Epithelial cell of proximal tubule (primary cell): Measurements from ENCODE around the gene SH3TC2. TPM values are rescaled to one million over a fixed set of nuclear protein-coding genes. Genes with fewer than 3 reads are reported as not detected.

ENCODE experiments used
- DNase-seq: peaks from one replicate; pipeline ENCODE4 v3.0.0-alpha.2; 2011; ENCODE audit warnings: low read depth
- H3K4me3 ChIP-seq: 2 replicates; pipeline ENCODE4 v1.5.1; 2011; ENCODE audit warnings: low read depth, mild to moderate bottlenecking, low read length
- total RNA-seq: library from RNA; depleted of rRNA; stranded (reverse); fragments of >200 nt; gene quantifications from 2 replicates; pipeline ENCODE4 v1.2.3, GENCODE V29; 2015
- TF ChIP-seq, protein P1 (sequence below): conservative IDR thresholded peaks from 2 replicates; pipeline ENCODE4 v1.5.1; 2012; ENCODE audit warnings: low read depth, mild to moderate bottlenecking, low read length

The SH3TC2 gene
- total RNA-seq, 1 donor from 2014 or later = 2.7 TPM

DNA sequence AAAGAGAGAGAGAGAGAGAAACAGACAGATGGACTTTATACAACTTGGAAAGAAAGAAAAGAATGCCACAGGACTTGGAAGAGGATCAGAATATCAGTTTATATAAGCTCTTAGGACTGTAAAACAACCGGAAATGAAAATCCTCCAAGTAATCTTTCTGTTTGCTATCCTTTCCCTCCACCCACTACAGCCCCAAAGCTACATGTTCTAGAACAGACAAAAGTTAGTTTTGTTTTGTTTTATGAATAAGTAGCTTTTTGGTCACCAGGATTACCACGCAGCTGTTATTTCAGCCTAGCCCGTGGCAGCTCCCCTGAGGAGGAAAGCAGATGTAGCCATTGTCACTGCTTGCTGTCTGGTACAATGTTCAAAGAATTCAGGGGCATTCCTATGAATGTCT is 66.6 kb downstream of the SH3TC2 start:
- TF ChIP-seq, protein P1, sequence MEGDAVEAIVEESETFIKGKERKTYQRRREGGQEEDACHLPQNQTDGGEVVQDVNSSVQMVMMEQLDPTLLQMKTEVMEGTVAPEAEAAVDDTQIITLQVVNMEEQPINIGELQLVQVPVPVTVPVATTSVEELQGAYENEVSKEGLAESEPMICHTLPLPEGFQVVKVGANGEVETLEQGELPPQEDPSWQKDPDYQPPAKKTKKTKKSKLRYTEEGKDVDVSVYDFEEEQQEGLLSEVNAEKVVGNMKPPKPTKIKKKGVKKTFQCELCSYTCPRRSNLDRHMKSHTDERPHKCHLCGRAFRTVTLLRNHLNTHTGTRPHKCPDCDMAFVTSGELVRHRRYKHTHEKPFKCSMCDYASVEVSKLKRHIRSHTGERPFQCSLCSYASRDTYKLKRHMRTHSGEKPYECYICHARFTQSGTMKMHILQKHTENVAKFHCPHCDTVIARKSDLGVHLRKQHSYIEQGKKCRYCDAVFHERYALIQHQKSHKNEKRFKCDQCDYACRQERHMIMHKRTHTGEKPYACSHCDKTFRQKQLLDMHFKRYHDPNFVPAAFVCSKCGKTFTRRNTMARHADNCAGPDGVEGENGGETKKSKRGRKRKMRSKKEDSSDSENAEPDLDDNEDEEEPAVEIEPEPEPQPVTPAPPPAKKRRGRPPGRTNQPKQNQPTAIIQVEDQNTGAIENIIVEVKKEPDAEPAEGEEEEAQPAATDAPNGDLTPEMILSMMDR = no peak
- DNase-seq = no peak
- H3K4me3 ChIP-seq = no peak overlapping the region

DNA sequence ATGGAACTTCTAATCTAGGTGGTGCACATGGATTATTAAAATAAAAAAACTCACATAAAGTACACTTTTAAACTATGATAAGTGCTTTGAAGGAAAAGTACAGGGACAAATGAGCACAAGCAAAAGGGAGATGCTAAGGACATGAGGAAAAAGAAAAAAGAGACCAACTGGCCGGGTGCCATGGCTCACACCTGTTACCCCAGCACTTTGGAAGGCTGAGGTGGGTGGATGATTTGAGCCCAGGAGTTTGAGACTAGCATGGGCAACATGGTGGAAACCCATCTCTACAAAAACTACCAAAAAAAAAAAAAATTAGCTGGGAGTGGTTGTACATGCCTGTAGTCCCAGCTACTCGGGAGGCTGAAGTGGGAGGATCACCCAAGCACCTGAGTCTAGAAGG is 67.1 kb downstream of the SH3TC2 start:
- no peak for DNase-seq
- no peak overlapping the region for H3K4me3 ChIP-seq
- TF ChIP-seq, protein P1 = no peak

DNA sequence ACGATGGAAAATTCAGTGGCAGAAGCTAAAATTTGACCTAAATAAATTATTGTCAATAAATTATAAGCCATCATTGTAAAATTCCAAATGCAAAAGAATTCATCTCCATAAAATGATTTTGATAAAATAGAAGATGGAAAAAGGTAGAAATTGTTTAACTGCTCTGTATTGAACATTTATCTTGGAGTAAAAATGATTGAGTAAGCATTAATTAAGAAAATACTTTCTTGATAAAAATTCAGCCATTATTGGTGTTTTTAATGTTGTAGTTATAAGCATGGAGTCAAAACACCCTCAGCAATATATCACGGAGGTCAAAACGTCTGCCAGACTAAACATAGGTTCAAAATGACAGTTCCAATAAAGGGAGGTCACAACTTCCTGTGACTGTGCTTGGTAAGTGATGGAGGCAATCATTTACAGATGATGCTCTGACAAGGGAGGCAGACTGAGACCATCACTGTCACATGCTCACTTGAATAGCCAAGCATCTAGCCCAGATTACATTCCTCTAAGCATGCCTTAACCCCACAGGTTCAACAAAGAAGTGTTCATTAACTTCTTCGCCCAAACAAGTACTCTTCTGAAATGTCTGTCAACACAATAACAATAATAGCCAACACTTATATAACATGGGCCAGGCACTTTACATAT is 69.5 kb downstream of the SH3TC2 start:
- TF ChIP-seq, protein P1 = no peak
- peak; percentile 80 for DNase-seq
- H3K4me3 ChIP-seq = no peak overlapping the region

DNA sequence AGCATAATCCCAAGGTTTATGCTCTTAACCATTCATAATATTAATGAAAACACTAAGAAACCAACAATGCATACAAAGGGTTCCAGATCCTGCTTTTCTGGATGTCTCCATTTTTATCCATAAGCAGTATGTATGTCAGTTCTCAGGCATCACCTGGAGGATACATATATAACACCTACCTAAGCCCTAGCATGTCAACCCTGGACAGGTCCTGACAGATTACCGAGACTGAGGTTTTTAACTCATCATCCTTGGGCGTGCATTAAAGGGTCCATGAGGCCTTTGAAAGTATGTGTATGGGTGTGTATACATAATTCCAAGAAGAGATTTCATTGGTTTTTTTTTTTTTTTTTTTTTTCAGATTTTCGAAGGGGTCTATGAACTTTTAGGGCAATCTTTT is 70.6 kb downstream of the SH3TC2 start:
- no peak overlapping the region for H3K4me3 ChIP-seq
- DNase-seq = no peak
- TF ChIP-seq, protein P1 = no peak

DNA sequence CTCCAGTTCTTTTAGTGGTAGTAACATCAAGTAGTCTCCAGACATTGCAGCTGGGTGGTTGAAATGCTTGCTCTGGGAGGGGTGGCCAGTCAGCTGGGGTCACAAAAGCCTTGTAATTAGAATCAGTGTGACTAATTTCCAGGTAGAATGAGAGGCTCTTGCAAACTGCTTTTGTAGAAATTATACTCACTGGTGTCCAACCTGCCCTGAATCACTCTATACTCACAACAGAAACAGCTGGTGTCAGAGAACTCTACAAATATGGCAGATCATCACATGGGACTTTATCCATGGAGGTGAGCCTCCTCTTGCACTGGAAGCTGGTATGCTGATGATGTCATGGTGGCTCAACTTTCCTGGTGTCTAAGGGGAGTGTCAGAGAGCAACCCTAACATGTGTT is 71.3 kb downstream of the SH3TC2 start:
- TF ChIP-seq, protein P1 = no peak
- DNase-seq = no peak
- no peak overlapping the region for H3K4me3 ChIP-seq

DNA sequence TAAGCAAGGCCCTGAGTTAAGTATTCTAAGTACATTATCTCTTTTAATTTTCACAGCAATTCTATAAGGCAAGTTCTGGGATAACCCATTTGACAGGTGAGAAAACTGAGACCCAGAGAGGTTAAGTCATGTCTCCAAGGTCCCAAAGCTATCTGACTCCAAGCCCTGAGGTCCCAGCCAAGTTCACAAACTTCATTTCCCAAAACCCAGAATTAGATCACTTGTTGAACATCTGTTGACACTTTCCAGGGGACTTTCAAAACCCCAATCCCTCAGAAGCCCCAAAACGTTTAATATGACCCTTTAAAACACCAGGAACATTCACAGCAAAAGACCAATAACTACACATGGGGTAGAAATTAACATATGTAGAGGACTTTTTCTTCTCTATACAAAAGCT is 72.0 kb downstream of the SH3TC2 start:
- no peak overlapping the region for H3K4me3 ChIP-seq
- TF ChIP-seq, protein P1 = no peak
- DNase-seq = no peak

DNA sequence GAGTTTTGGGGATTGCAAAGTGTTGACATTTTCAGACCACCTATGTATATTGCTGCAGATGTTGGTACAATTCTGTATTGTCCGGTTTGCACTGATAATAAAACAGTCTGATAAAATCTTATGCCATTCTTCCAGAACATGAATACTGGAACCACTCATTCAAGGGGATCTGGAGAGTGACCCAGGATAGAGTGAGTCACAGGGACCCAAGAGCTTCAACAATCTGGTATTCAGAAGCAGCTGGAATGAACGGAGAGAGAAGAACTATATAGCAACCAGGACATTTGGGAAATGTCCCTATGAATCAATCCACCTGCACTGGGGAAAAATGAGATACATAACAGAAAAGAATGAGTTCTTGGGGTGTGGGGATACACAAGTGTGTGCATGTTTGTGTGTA is 73.3 kb downstream of the SH3TC2 start:
- TF ChIP-seq, protein P1 = no peak
- no peak for DNase-seq
- H3K4me3 ChIP-seq = no peak overlapping the region
